ENCODE results near the gene TUBGCP6.

- TF ChIP-seq FOXP2 (optimal IDR thresholded peaks at IDR 0.05; ENCODE audit: control extremely low read depth, extremely low read length, insufficient read depth), result no peak
- no peak for TF ChIP-seq EZH2 (IDR thresholded peaks at IDR 0.05)
- TF ChIP-seq POLR2AphosphoS5 (IDR thresholded peaks at IDR 0.05; ENCODE audit: borderline replicate concordance, low read depth, low read length), result no peak
Observed at GRCh38 chr22:50222508-50222907, 22.3 kb downstream of the TUBGCP6 start.
